ENCODE results near the gene PRKG1.

PRKG1 gene

GRCh38 chr10:51297438-51297837 is 223.2 kb downstream of the PRKG1 start:
- no peak for TF ChIP-seq CTCF (IDR thresholded peaks at IDR 0.05; ENCODE audit: insufficient read depth, low read depth, low read length, missing control alignments)
- DNase-seq (ENCODE audit: low read depth) = no peak
- no peak overlapping the region for H3K4me3 ChIP-seq (ENCODE audit: low read depth, low read length)

- no peak for TF ChIP-seq CTCF (IDR thresholded peaks at IDR 0.05; ENCODE audit: insufficient read depth, low read depth, low read length, missing control alignments)
- DNase-seq (ENCODE audit: low read depth) = no peak
- no peak overlapping the region for H3K4me3 ChIP-seq (ENCODE audit: low read depth, low read length)
Measured at GRCh38 chr10:51300617-51301304, 226.5 kb downstream of the PRKG1 start.

GRCh38 chr10:51301644-51302043 is 227.4 kb downstream of the PRKG1 start:
- no peak for DNase-seq (ENCODE audit: low read depth)
- no peak for TF ChIP-seq CTCF (IDR thresholded peaks at IDR 0.05; ENCODE audit: insufficient read depth, low read depth, low read length, missing control alignments)
- H3K4me3 ChIP-seq (ENCODE audit: low read depth, low read length) = no peak overlapping the region

GRCh38 chr10:51302316-51302715 is 228.0 kb downstream of the PRKG1 start:
- no peak for TF ChIP-seq CTCF (IDR thresholded peaks at IDR 0.05; ENCODE audit: insufficient read depth, low read depth, low read length, missing control alignments)
- H3K4me3 ChIP-seq (ENCODE audit: low read depth, low read length) = no peak overlapping the region
- no peak for DNase-seq (ENCODE audit: low read depth)

GRCh38 chr10:51308116-51308515 is 233.8 kb downstream of the PRKG1 start:
- no peak for DNase-seq (ENCODE audit: low read depth)
- TF ChIP-seq CTCF (IDR thresholded peaks at IDR 0.05; ENCODE audit: insufficient read depth, low read depth, low read length, missing control alignments) = no peak
- H3K4me3 ChIP-seq (ENCODE audit: low read depth, low read length) = no peak overlapping the region

GRCh38 chr10:51311228-51311627 is 236.9 kb downstream of the PRKG1 start:
- DNase-seq (ENCODE audit: low read depth) = no peak
- H3K4me3 ChIP-seq (ENCODE audit: low read depth, low read length) = no peak overlapping the region
- no peak for TF ChIP-seq CTCF (IDR thresholded peaks at IDR 0.05; ENCODE audit: insufficient read depth, low read depth, low read length, missing control alignments)

- no peak for DNase-seq (ENCODE audit: low read depth)
- no peak for TF ChIP-seq CTCF (IDR thresholded peaks at IDR 0.05; ENCODE audit: insufficient read depth, low read depth, low read length, missing control alignments)
- H3K4me3 ChIP-seq (ENCODE audit: low read depth, low read length) = no peak overlapping the region
Measured at GRCh38 chr10:51312817-51313216, 238.5 kb downstream of the PRKG1 start.
